ENCODE measurements around the gene MAP3K5.

DNA sequence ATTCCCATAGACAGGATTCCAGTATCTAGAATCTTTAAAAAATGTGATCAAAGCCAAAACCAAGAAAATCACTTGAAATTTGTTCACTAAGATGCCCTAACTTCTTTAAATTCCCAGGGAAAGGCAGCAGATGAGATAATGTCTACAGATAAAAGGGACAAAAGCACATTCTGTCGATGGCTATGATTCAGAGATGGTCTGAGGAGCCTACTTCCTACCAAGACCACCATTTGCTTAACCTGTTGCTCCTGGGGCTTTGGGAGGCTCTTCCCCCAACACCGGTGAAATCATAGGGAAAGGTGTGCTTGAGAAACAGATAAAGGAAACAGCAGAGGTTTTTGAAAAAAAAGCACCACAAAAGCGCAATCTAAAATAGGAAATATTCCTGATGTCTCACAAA is 123.7 kb downstream of the MAP3K5 start:
- TF ChIP-seq SIN3A (conservative IDR thresholded peaks at IDR 0.05 in 1 of 2, IDR thresholded peaks at IDR 0.05 in 1 of 2; ENCODE audit: low read depth in 1 of 2, low read length in 2 of 2), result no peak
- TF ChIP-seq EZH2 (IDR thresholded peaks at IDR 0.05; ENCODE audit: low read depth, low read length, severe bottlenecking), result no peak
- TF ChIP-seq JUN (IDR thresholded peaks at IDR 0.05; ENCODE audit: low read depth, low read length), result no peak
- TF ChIP-seq, protein P1, sequence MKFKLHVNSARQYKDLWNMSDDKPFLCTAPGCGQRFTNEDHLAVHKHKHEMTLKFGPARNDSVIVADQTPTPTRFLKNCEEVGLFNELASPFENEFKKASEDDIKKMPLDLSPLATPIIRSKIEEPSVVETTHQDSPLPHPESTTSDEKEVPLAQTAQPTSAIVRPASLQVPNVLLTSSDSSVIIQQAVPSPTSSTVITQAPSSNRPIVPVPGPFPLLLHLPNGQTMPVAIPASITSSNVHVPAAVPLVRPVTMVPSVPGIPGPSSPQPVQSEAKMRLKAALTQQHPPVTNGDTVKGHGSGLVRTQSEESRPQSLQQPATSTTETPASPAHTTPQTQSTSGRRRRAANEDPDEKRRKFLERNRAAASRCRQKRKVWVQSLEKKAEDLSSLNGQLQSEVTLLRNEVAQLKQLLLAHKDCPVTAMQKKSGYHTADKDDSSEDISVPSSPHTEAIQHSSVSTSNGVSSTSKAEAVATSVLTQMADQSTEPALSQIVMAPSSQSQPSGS (IDR thresholded peaks at IDR 0.05; ENCODE audit: low read length), result no peak
- TF ChIP-seq TAF1 (IDR thresholded peaks at IDR 0.05; ENCODE audit: low read depth, low read length), result no peak
- TF ChIP-seq, protein P2, sequence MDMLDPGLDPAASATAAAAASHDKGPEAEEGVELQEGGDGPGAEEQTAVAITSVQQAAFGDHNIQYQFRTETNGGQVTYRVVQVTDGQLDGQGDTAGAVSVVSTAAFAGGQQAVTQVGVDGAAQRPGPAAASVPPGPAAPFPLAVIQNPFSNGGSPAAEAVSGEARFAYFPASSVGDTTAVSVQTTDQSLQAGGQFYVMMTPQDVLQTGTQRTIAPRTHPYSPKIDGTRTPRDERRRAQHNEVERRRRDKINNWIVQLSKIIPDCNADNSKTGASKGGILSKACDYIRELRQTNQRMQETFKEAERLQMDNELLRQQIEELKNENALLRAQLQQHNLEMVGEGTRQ (IDR thresholded peaks at IDR 0.05; ENCODE audit: low read length), result no peak
- TF ChIP-seq, protein P3, sequence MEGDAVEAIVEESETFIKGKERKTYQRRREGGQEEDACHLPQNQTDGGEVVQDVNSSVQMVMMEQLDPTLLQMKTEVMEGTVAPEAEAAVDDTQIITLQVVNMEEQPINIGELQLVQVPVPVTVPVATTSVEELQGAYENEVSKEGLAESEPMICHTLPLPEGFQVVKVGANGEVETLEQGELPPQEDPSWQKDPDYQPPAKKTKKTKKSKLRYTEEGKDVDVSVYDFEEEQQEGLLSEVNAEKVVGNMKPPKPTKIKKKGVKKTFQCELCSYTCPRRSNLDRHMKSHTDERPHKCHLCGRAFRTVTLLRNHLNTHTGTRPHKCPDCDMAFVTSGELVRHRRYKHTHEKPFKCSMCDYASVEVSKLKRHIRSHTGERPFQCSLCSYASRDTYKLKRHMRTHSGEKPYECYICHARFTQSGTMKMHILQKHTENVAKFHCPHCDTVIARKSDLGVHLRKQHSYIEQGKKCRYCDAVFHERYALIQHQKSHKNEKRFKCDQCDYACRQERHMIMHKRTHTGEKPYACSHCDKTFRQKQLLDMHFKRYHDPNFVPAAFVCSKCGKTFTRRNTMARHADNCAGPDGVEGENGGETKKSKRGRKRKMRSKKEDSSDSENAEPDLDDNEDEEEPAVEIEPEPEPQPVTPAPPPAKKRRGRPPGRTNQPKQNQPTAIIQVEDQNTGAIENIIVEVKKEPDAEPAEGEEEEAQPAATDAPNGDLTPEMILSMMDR (IDR thresholded peaks at IDR 0.05; ENCODE audit: control extremely low read depth in 1 of 3, insufficient read depth in 1 of 3, low read depth in 1 of 3, low read length in 3 of 3), result no peak
- TF ChIP-seq, protein P4, sequence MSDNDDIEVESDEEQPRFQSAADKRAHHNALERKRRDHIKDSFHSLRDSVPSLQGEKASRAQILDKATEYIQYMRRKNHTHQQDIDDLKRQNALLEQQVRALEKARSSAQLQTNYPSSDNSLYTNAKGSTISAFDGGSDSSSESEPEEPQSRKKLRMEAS (IDR thresholded peaks at IDR 0.05), result no peak
- no peak for TF ChIP-seq GABPA (IDR thresholded peaks at IDR 0.05; ENCODE audit: borderline replicate concordance, insufficient read depth, low read length)

Measured in H1 (cell line).